Kidney (tissue), 14 donors: Measurements from ENCODE around the gene LINGO3. TPM values are rescaled to one million over a fixed set of nuclear protein-coding genes. Genes with fewer than 3 reads are reported as not detected.

ENCODE experiments used
- DNase-seq, 5 donors: peaks; one replicate each; pipeline ENCODE4 v3.0.0-alpha.2; 2013 to 2020
- FAIRE-seq: peaks from 2 replicates; lab custom pipeline; 2012; peaks lifted over from hg19 to GRCh38; lab: Jason Lieb, UNC
- H3K27ac ChIP-seq, 2 donors: one replicate each; pipeline ENCODE4 v1.7.0; 2013; ENCODE audit warnings: low read depth in 2 of 2, low read length in 2 of 2, inconsistent platforms in 1 of 2
- H3K27me3 ChIP-seq: one replicate; pipeline ENCODE4 v1.7.1; 2013; ENCODE audit warnings: low read length, inconsistent platforms; ENCODE audit not compliant: control insufficient read depth, insufficient read depth
- H3K36me3 ChIP-seq, 3 donors: one replicate each; pipeline versions ENCODE4 v1.7.0 to v1.7.1; 2013; ENCODE audit warnings: low read length in 3 of 3, control low read depth in 1 of 3, inconsistent platforms in 1 of 3; ENCODE audit not compliant: insufficient read depth in 3 of 3, control insufficient read depth in 2 of 3
- H3K4me1 ChIP-seq, 3 donors: one replicate each; pipeline versions ENCODE4 v1.7.0 to v1.7.1; 2013; ENCODE audit warnings: low read length in 3 of 3, inconsistent platforms in 1 of 3, low read depth in 1 of 3; ENCODE audit not compliant: control insufficient read depth in 2 of 3, insufficient read depth in 2 of 3
- H3K4me3 ChIP-seq, 3 donors: one replicate each; pipeline versions ENCODE4 v1.7.0 to v1.8.1; 2013; ENCODE audit warnings: low read length in 3 of 3, control low read depth in 1 of 3, inconsistent platforms in 1 of 3
- H3K9ac ChIP-seq, 3 donors: one replicate each; pipeline versions ENCODE4 v1.7.0 to v1.7.1; 2013; ENCODE audit warnings: low read length in 3 of 3, control low read depth in 1 of 3, inconsistent platforms in 1 of 3
- H3K9me3 ChIP-seq, 3 donors: one replicate each; pipeline versions ENCODE4 v1.7.0 to v1.7.1; 2013; ENCODE audit warnings: low read length in 3 of 3, control low read depth in 1 of 3, inconsistent platforms in 1 of 3; ENCODE audit not compliant: control insufficient read depth in 2 of 3, insufficient read depth in 1 of 3
- CTCF ChIP-seq: IDR thresholded peaks from 3 replicates; pipeline ENCODE4 v1.5.1; 2012; ENCODE audit warnings: mild to moderate bottlenecking, moderate library complexity, borderline replicate concordance; ENCODE audit not compliant: insufficient read depth; ENCODE audit errors: extremely low read depth
- intact Hi-C: fragments of 100-400 bp; cut with DNase I; formaldehyde crosslinking; loops from one replicate; pipeline ENCODE4 v1.11.1; 2022
- polyA plus RNA-seq: library from polyadenylated mRNA; stranded (reverse); fragments of 350-450 nt; fragmentation: Illumina TruSeq; extraction: RNeasy Lipid Tissue Mini Kit (QIAGEN cat#74804); gene quantifications from one replicate; pipeline ENCODE4 v1.2.3, GENCODE V29; 2014; ENCODE audit warnings: low read depth, low replicate concordance; ENCODE audit not compliant: insufficient read depth
- total RNA-seq: library from RNA; stranded (reverse); fragmentation: NEBNext Ultra II Directional; extraction: Animal tissue kit (Norgen Biotek cat#: 25700); gene quantifications from one replicate; pipeline ENCODE4 v1.2.1, GENCODE V29; 2021
- donor health status: control.
- donor health status: control.
- donor health status: control.
- donor health status: control.
- donor health status: control.
- donor health status: DM: yes; HTN: yes; CAD: no.
- donor health status: Normal renal cell carcinoma (clear cell type).

LINGO3 gene
- total and polyA plus RNA-seq, 2 donors from 2014 or later = 0.09 TPM; not detected in 1

DNA sequence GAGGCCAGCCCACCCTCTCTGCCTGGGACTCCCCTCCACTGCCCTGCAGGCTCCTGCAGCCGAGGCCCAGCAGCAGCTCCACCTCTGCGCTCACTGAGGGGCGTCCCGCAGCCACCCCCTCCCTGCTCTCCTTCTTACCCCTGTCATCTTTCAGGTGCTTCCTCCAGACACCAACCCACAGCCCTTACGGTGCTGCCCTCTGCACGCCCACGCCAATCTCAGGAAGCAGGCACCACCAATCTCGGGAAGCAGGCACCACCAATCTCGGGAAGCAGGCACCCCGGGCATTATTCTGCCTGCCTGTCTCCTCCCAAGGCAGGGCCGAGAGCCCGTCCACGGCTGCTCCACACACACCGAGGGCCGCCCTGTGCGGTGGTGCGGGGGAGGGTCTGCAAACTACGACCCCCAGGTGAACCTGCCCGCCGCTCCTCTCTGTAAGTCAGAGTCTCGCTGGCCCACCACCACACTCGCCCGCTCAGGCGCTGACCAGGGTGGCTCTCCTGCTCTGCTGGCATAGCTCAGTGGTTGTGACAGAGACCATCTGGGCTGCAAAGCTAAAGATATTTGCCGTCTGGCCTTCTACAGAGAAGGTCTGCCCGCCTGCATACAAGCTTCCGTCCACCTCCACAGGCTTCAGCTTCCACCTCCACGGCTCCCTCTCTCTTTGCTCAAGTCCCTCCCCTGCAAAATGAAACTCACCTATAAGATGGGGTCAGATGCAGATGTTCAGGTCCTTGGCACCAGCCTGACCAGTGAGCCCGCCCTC lies 17.5 kb upstream of the LINGO3 start:
- Histone ChIP-seq H3K27ac (no peak overlapping the region), H3K36me3 (no peaks in the 10 kb centered on the region), H3K9ac (no peak overlapping the region), H3K9me3 (no peaks in the 10 kb centered on the region), H3K4me3 (no peak overlapping the region), H3K27me3 (no peaks in the 10 kb centered on the region), H3K4me1 (peaks cover 0 to 19% (median 7%) of the 10 kb centered on the region in 3 donors)
- intact Hi-C loops = no loop called here
- no peak for TF ChIP-seq CTCF
- DNase-seq (peak in 2 of 5 donors; percentile 32 to 66), FAIRE-seq (no peak)

DNA sequence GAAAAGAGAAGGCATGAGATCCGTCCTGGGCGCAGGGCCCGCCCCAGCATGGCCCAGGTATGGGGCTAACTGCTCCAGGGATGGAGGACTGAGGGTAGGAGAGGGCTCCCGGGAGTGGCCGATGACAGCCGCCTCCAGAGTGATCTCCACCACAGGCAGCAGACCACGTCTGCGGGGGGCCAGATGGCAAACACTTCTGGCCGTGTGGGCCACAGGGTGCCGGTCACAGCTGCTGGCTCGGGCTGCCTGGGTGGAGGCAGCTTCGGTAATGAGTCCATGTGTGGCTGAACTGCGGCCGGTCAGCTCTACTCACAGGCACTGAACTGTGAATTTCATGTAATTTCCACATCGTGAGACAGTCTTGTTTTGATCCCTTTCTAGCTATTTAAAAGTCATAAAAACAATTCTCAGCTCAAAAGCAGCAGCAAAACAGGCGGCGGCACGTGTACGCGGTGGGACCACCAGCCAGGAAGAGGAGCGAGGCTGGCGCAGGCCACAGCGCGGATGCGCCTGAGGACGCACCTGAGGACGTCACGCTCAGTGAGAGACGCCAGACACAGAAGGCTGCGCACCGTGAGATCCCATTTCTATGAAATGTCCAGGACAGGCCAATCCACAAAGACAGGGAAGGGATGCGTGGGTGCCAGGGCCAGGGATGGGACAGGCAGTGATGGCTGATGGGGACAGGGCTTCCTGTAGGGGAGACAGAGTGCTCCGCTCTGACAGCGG lies 16.4 kb upstream of the LINGO3 start:
- H3K27ac ChIP-seq = no peak overlapping the region
- no peaks in the 10 kb centered on the region for H3K27me3 ChIP-seq
- no peak for FAIRE-seq
- no peak overlapping the region for H3K4me3 ChIP-seq
- no peaks in the 10 kb centered on the region for H3K36me3 ChIP-seq
- no peaks in the 10 kb centered on the region for H3K9me3 ChIP-seq
- no peak overlapping the region for H3K9ac ChIP-seq
- intact Hi-C loops = no loop called here
- H3K4me1 ChIP-seq = peaks cover 0 to 12% (median 1%) of the 10 kb centered on the region in 3 donors
- TF ChIP-seq CTCF = no peak
- DNase-seq = peak in 1 of 5 donors; percentile 45

- Histone ChIP-seq H3K9ac (no peak overlapping the region), H3K9me3 (no peaks in the 10 kb centered on the region), H3K4me3 (no peak overlapping the region), H3K4me1 (peaks cover 0 to 8% (median 0%) of the 10 kb centered on the region in 3 donors), H3K27ac (no peak overlapping the region), H3K27me3 (no peaks in the 10 kb centered on the region), H3K36me3 (no peaks in the 10 kb centered on the region)
- DNase-seq = no peak
- no peak for TF ChIP-seq CTCF
- intact Hi-C loops = no loop called here
- no peak for FAIRE-seq
Measured at GRCh38 chr19:2323707-2324106, 15.8 kb upstream of the LINGO3 start.
